ENCODE results near the gene USHBP1.

GRCh38 chr19:17255150-17255621 is 9.4 kb downstream of the USHBP1 start:
- TF ChIP-seq POLR2A (IDR thresholded peaks at IDR 0.05) (no peak), CTCF (IDR thresholded peaks at IDR 0.05) (no peak)

Data from right lobe of liver (tissue), 4 donors.